Measurements from ENCODE around the gene IQCE. TPM values are rescaled to one million over a fixed set of nuclear protein-coding genes. Genes with fewer than 3 reads are reported as not detected.
A peak's percentile ranks its signal among the peaks of the same experiment; 100 is the strongest.

IQCE gene
- total and polyA plus RNA-seq, 4 experiments from 2014 or later: 0.81 to 9.4 (median 5.9) TPM

DNA sequence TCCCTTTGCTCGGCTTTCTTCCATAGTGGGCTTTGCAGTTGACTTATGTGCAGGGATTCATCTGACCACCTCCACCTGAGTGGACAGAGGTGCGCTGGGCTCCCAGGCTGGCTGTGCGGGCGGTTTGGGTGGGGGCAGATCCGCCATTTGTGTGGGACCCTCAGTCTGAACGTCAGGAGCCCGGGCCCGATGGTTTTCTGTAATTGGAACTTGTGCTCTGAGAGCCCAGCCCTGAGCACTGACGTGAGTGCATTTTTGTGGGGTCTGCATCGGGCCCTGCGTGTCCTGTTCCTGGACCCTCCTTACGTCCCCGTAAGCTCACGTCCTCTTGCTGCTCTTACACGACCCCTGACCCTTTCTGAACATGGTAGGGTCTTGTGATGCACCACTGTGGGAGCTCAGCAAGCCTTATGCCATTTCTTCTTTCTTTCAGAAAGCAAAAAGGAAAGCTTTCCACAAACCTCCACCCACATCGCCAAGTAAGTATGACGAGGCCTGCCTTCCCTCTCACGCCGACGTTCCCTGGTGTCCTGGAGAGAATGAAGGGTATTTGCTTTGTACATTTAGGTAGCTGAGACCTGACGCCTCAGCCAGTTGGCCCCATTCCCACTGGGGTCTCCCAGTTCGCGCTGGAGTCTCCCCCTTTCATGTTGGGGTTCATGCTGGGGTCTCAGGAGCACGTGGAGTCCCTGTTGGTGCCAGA lies 9.9 kb downstream of the IQCE start:
- Histone ChIP-seq H3K9me3 (ENCODE audit: control insufficient read depth in 1 of 2, low read length in 2 of 2) (no peaks in the 10 kb centered on the region), H3K4me1 (ENCODE audit: insufficient read depth, low read length) (peaks cover 7% of the 10 kb centered on the region), H3K4me3 (ENCODE audit: low read length in 2 of 2) (no peak overlapping the region), H3K27ac (ENCODE audit: low read depth, low read length) (no peak overlapping the region), H3K27me3 (ENCODE audit: insufficient read depth, low read length) (no peaks in the 10 kb centered on the region), H3K36me3 (ENCODE audit: insufficient read depth, low read length) (no peaks in the 10 kb centered on the region)
- ChIA-PET POLR2A (ENCODE audit: partially characterized antibody) (no interaction called here), CTCF (ENCODE audit: partially characterized antibody) (interaction anchor here (1.0 to 2.1 kb wide), 2 partner anchors 90 to 100 kb away, joined by 3 to 8 read pairs; no protein-coding TSS in a partner anchor)
- H3K27me3 Mint-ChIP-seq: no peaks in the 10 kb centered on the region
- peaks cover 8 to 15% (median 10%) of the 10 kb centered on the region in 4 donors for H3K4me1 Mint-ChIP-seq
- intact Hi-C loops (cut with micrococcal nuclease): no loop called here
- no peak overlapping the region for H3K27ac Mint-ChIP-seq
- H3K9me3 Mint-ChIP-seq: no peaks in the 10 kb centered on the region
- H3K36me3 Mint-ChIP-seq: peaks cover 3 to 8% of the 10 kb centered on the region in 2 donors
- no peak for DNase-seq
- no peak overlapping the region for H3K4me3 Mint-ChIP-seq

DNA sequence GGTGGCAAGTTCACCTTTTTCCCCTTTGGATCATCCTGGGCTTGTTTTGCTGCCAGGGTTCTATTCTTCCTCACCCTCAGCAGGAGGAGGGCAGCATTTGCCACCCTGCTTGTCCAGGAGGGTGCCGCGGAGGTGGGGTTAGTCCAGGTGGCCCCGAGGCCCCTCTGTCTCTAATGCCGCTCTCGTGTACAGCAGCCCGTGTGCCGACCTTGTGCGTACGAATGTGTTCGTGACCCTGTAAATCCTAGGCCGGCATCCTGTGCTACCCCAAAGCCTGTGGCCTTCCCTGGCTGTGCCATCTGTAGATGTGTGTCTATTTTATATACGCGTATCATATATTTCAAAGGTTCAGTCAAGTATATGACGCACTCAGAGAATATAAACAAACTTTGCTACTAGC lies 10.6 kb downstream of the IQCE start:
- H3K9me3 Mint-ChIP-seq: no peaks in the 10 kb centered on the region
- H3K4me1 Mint-ChIP-seq: peaks cover 9 to 15% (median 11%) of the 10 kb centered on the region in 4 donors
- no peaks in the 10 kb centered on the region for H3K27me3 ChIP-seq (ENCODE audit: insufficient read depth, low read length)
- no peak for DNase-seq
- CTCF ChIA-PET (ENCODE audit: partially characterized antibody): no interaction called here
- no peak overlapping the region for H3K27ac Mint-ChIP-seq
- no peak overlapping the region for H3K27ac ChIP-seq (ENCODE audit: low read depth, low read length)
- peaks cover 8 to 9% of the 10 kb centered on the region in 2 donors for H3K36me3 Mint-ChIP-seq
- H3K4me1 ChIP-seq (ENCODE audit: insufficient read depth, low read length): peaks cover 7% of the 10 kb centered on the region
- H3K4me3 ChIP-seq (ENCODE audit: low read length in 2 of 2): no peak overlapping the region
- H3K36me3 ChIP-seq (ENCODE audit: insufficient read depth, low read length): no peaks in the 10 kb centered on the region
- H3K4me3 Mint-ChIP-seq: no peak overlapping the region
- POLR2A ChIA-PET (ENCODE audit: partially characterized antibody): no interaction called here
- H3K27me3 Mint-ChIP-seq: no peaks in the 10 kb centered on the region
- H3K9me3 ChIP-seq (ENCODE audit: control insufficient read depth in 1 of 2, low read length in 2 of 2): no peaks in the 10 kb centered on the region
- intact Hi-C loops (cut with micrococcal nuclease): no loop called here

DNA sequence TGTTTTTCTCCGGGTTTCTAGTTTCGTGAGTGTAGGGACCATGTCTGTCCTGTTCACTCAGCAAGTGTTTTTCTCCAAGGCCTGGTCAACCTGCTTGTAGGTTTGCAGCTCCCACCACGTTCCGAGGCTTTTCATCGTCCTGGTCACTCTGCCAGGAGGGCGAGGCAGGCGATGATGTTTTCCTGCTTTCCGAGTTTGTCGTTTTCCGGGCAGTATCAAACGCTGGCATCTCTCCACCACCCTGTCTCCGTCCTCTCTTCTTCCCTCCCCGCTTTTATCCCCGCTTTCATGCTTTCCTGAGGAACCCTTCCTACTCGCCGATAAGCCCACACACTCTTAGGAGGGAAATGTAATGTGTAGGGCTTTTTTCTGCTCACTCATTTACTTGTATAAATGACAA lies 11.2 kb downstream of the IQCE start:
- DNase-seq: no peak
- no peaks in the 10 kb centered on the region for H3K27me3 ChIP-seq (ENCODE audit: insufficient read depth, low read length)
- Mint-ChIP-seq H3K27me3 (no peaks in the 10 kb centered on the region), H3K4me3 (peak overlapping the region in 1 of 8 donors; percentile 36), H3K9me3 (no peaks in the 10 kb centered on the region), H3K36me3 (peaks cover 10 to 14% of the 10 kb centered on the region in 2 donors), H3K27ac (no peak overlapping the region), H3K4me1 (peaks cover 7 to 11% (median 10%) of the 10 kb centered on the region in 4 donors)
- ChIA-PET CTCF (ENCODE audit: partially characterized antibody) (no interaction called here), POLR2A (ENCODE audit: partially characterized antibody) (no interaction called here)
- H3K4me3 ChIP-seq (ENCODE audit: low read length in 2 of 2): no peak overlapping the region
- no peaks in the 10 kb centered on the region for H3K36me3 ChIP-seq (ENCODE audit: insufficient read depth, low read length)
- peaks cover 7% of the 10 kb centered on the region for H3K4me1 ChIP-seq (ENCODE audit: insufficient read depth, low read length)
- intact Hi-C loops (cut with micrococcal nuclease): no loop called here
- H3K9me3 ChIP-seq (ENCODE audit: control insufficient read depth in 1 of 2, low read length in 2 of 2): no peaks in the 10 kb centered on the region
- H3K27ac ChIP-seq (ENCODE audit: low read depth, low read length): no peak overlapping the region

DNA sequence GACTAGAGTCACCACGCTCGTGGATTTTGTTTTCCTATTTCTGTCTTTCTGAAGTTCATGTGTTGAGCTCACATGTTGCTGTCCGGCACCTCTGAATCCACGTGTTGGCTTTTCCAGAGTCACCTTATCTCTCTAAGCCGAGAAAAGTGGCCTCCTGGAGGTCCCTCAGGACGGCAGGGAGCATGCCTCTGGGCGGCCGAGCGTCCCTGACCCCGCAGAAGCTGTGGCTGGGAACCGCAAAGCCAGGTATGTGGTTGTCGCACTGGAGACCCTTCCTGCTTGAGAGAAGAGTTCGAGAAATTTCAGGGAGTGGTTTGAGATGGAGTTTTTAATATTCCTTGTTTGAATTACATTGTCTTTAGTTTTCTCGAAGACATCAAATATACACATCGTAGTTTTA lies 12.6 kb downstream of the IQCE start:
- Mint-ChIP-seq H3K27me3 (no peaks in the 10 kb centered on the region), H3K27ac (no peak overlapping the region), H3K9me3 (no peaks in the 10 kb centered on the region), H3K4me1 (peaks cover 4 to 11% (median 9%) of the 10 kb centered on the region in 4 donors), H3K4me3 (no peak overlapping the region), H3K36me3 (peaks cover 11% of the 10 kb centered on the region in 2 donors)
- intact Hi-C loops (cut with micrococcal nuclease): no loop called here
- Histone ChIP-seq H3K9me3 (ENCODE audit: control insufficient read depth in 1 of 2, low read length in 2 of 2) (no peaks in the 10 kb centered on the region), H3K27me3 (ENCODE audit: insufficient read depth, low read length) (no peaks in the 10 kb centered on the region), H3K4me1 (ENCODE audit: insufficient read depth, low read length) (peaks cover 7% of the 10 kb centered on the region), H3K36me3 (ENCODE audit: insufficient read depth, low read length) (no peaks in the 10 kb centered on the region), H3K4me3 (ENCODE audit: low read length in 2 of 2) (no peak overlapping the region), H3K27ac (ENCODE audit: low read depth, low read length) (no peak overlapping the region)
- POLR2A ChIA-PET (ENCODE audit: partially characterized antibody): no interaction called here
- CTCF ChIA-PET (ENCODE audit: partially characterized antibody): no interaction called here
- no peak for DNase-seq

DNA sequence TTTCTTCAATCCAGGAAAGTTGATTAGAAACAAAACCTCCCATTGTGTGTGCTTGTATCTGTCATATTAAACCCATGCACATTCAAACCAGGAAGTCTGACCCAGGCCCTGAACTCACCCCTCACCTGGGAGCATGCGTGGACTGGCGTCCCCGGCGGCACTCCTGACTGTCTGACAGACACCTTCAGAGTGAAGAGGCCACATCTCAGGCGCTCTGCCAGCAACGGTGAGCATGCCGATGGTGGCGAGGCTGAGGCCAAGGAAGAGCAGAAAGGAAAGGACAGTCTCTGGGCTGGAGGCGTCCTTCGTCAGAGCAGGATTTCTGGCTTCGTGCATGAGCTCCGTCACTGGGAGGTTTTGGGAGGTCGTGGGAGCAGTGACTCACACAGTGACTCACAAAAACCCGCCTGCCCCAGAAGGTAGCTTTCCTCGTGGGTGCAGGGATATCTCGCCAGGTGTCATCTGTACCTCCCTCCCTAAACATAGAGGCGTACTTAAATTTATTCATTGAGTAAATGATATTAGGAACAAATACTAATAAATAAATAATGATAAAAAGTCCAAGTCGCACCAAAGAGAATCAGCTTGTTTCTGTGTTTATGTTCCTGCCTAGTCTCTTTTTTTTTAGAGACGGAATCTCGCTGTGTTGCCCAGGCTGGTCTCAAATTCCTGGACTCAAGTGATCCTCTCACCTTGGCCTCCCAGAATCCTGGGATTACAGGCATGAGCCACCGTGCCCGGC lies 13.5 kb downstream of the IQCE start:
- Histone ChIP-seq H3K9me3 (ENCODE audit: control insufficient read depth in 1 of 2, low read length in 2 of 2) (no peaks in the 10 kb centered on the region), H3K4me1 (ENCODE audit: insufficient read depth, low read length) (peaks cover 3% of the 10 kb centered on the region), H3K36me3 (ENCODE audit: insufficient read depth, low read length) (no peaks in the 10 kb centered on the region), H3K27ac (ENCODE audit: low read depth, low read length) (no peak overlapping the region), H3K4me3 (ENCODE audit: low read length in 2 of 2) (no peak overlapping the region), H3K27me3 (ENCODE audit: insufficient read depth, low read length) (no peaks in the 10 kb centered on the region)
- DNase-seq: no peak
- Mint-ChIP-seq H3K36me3 (peaks cover 11% of the 10 kb centered on the region in 2 donors), H3K4me1 (peaks cover 0 to 4% (median 2%) of the 10 kb centered on the region in 4 donors), H3K9me3 (no peaks in the 10 kb centered on the region), H3K27me3 (no peaks in the 10 kb centered on the region), H3K27ac (no peak overlapping the region), H3K4me3 (no peak overlapping the region)
- ChIA-PET CTCF (ENCODE audit: partially characterized antibody) (interaction anchor here (1.1 kb wide), 1 partner anchor 104 kb away, joined by 3 read pairs; no protein-coding TSS in a partner anchor), POLR2A (ENCODE audit: partially characterized antibody) (no interaction called here)
- intact Hi-C loops (cut with micrococcal nuclease): no loop called here

DNA sequence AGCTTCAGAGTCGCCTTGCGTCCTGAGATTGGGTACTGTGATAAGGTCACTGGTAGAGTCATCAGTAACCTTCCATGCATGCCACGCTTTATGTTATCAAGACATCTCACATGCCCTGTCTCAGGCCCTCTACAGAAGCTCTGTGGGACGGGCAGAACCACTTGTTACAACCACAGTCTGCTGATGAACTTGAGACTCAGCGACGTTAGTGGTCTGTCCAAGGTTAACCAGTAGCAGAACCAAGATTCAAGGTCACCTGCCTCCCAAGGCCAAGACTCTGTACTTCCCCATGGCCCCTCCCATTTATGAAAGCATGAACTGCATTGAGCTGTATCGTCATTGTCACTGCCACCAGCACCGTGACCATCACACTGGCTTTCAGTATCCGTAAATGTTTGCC lies 15.0 kb downstream of the IQCE start:
- no peak for DNase-seq
- H3K36me3 Mint-ChIP-seq: peaks cover 11% of the 10 kb centered on the region in 2 donors
- H3K4me1 Mint-ChIP-seq: peaks cover 0 to 1% (median under 1%) of the 10 kb centered on the region in 4 donors
- POLR2A ChIA-PET (ENCODE audit: partially characterized antibody): no interaction called here
- H3K27ac Mint-ChIP-seq: peak overlapping the region in 1 of 7 donors; percentile 64
- CTCF ChIA-PET (ENCODE audit: partially characterized antibody): no interaction called here
- Histone ChIP-seq H3K27ac (ENCODE audit: low read depth, low read length) (no peak overlapping the region), H3K4me1 (ENCODE audit: insufficient read depth, low read length) (no peaks in the 10 kb centered on the region), H3K4me3 (ENCODE audit: low read length in 2 of 2) (no peak overlapping the region), H3K36me3 (ENCODE audit: insufficient read depth, low read length) (no peaks in the 10 kb centered on the region), H3K9me3 (ENCODE audit: control insufficient read depth in 1 of 2, low read length in 2 of 2) (no peaks in the 10 kb centered on the region), H3K27me3 (ENCODE audit: insufficient read depth, low read length) (no peaks in the 10 kb centered on the region)
- intact Hi-C loops (cut with micrococcal nuclease): no loop called here
- no peak overlapping the region for H3K4me3 Mint-ChIP-seq
- no peaks in the 10 kb centered on the region for H3K9me3 Mint-ChIP-seq
- H3K27me3 Mint-ChIP-seq: no peaks in the 10 kb centered on the region

DNA sequence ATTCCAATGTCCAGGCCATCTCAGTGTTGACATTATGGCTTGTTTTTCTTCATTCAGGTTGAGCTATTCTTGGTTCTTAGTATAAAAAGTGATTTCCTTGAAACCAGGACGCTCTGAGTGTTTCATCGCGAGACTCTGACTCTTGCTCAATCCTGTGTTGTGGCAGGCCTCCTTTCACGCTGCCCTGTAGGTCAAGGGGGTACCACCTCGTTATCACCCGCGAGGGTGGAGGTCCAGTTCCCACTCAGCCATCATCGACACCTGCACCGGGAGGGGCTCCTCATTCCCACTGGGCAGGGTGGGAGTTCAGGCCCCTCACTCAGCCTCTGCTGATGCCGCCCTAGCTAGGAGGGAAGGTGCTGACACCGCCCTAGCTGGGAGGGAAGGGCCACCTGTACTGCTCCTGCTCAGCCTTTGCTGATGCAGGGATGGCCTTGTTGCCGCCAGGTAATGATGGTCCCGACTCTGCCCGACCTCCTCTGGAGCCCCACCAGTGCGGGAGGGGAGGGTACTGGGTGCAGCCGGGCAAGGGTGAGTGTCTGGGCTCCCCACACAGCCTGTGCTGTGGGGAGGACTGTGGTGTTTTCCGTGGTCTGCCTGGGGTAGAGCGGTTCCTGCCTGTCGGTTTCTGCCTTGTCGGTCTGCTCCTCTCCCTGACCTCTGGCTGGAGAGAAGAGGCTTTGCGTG lies 16.4 kb downstream of the IQCE start:
- Mint-ChIP-seq H3K9me3 (no peaks in the 10 kb centered on the region), H3K36me3 (peaks cover 10 to 11% of the 10 kb centered on the region in 2 donors), H3K4me3 (no peak overlapping the region), H3K4me1 (peaks cover 0 to 1% (median under 1%) of the 10 kb centered on the region in 4 donors), H3K27me3 (no peaks in the 10 kb centered on the region), H3K27ac (peak overlapping the region in 1 of 7 donors; percentile 86)
- Histone ChIP-seq H3K9me3 (ENCODE audit: control insufficient read depth in 1 of 2, low read length in 2 of 2) (no peaks in the 10 kb centered on the region), H3K4me3 (ENCODE audit: low read length in 2 of 2) (no peak overlapping the region), H3K27ac (ENCODE audit: low read depth, low read length) (no peak overlapping the region), H3K36me3 (ENCODE audit: insufficient read depth, low read length) (no peaks in the 10 kb centered on the region), H3K4me1 (ENCODE audit: insufficient read depth, low read length) (no peaks in the 10 kb centered on the region), H3K27me3 (ENCODE audit: insufficient read depth, low read length) (no peaks in the 10 kb centered on the region)
- POLR2A ChIA-PET (ENCODE audit: partially characterized antibody): interaction anchor here (0.5 kb wide), 1 partner anchor 235 kb away, joined by 3 read pairs; no protein-coding TSS in a partner anchor
- no peak for DNase-seq
- intact Hi-C loops (cut with micrococcal nuclease): no loop called here
- CTCF ChIA-PET (ENCODE audit: partially characterized antibody): no interaction called here

Data from CD4-positive, alpha-beta memory T cell (primary cell).